ENCODE results near the gene CCDC197. TPM values are rescaled to one million over a fixed set of nuclear protein-coding genes. Genes with fewer than 3 reads are reported as not detected.

The CCDC197 gene
- total and polyA plus RNA-seq, 4 donors: not detected

- ATAC-seq (ENCODE audit: insufficient read depth, low FRiP score) (no peak), DNase-seq (no peak)
- Histone ChIP-seq H3K36me3 (ENCODE audit: control insufficient read depth in 4 of 4, insufficient read depth in 4 of 4, low read length in 4 of 4) (no peaks in the 10 kb centered on the region), H3K4me3 (no peak overlapping the region), H3K27me3 (ENCODE audit: control insufficient read depth in 3 of 3, insufficient read depth in 3 of 3, low read length in 2 of 3) (peaks cover 0 to 4% (median 0%) of the 10 kb centered on the region in 3 donors), H3K9me3 (ENCODE audit: control insufficient read depth in 4 of 4, insufficient read depth in 3 of 4, low read length in 3 of 4) (peaks cover 0 to 2% (median 0%) of the 10 kb centered on the region in 4 donors), H3K27ac (ENCODE audit: low read depth in 1 of 2, low read length in 1 of 2) (peak overlapping the region in 1 of 2 donors; percentile 93), H3K4me1 (ENCODE audit: control insufficient read depth in 5 of 5, insufficient read depth in 5 of 5, low read length in 5 of 5) (peaks cover 0 to 15% (median 7%) of the 10 kb centered on the region in 5 donors), H3K9ac (ENCODE audit: insufficient read depth in 1 of 2, low read length in 2 of 2) (no peak overlapping the region)
- WGBS, 2 donors: 93 to 96% methylated on average over 9 of the region's 9 CpGs
- no peak for TF ChIP-seq CTCF (IDR thresholded peaks at IDR 0.05; ENCODE audit: control extremely low read depth, extremely low read depth)
Observed at GRCh38 chr14:93981316-93982229, 15.5 kb upstream of the CCDC197 start.

GRCh38 chr14:93982230-93983007 lies 14.7 kb upstream of the CCDC197 start:
- no peak for ATAC-seq (ENCODE audit: insufficient read depth, low FRiP score)
- no peak for DNase-seq
- TF ChIP-seq CTCF (IDR thresholded peaks at IDR 0.05; ENCODE audit: control extremely low read depth, extremely low read depth): no peak
- Histone ChIP-seq H3K9me3 (ENCODE audit: control insufficient read depth in 4 of 4, insufficient read depth in 3 of 4, low read length in 3 of 4) (peaks cover 0 to 2% (median 0%) of the 10 kb centered on the region in 4 donors), H3K4me1 (ENCODE audit: control insufficient read depth in 5 of 5, insufficient read depth in 5 of 5, low read length in 5 of 5) (peaks cover 0 to 15% (median 5%) of the 10 kb centered on the region in 5 donors), H3K36me3 (ENCODE audit: control insufficient read depth in 4 of 4, insufficient read depth in 4 of 4, low read length in 4 of 4) (no peaks in the 10 kb centered on the region), H3K27ac (ENCODE audit: low read depth in 1 of 2, low read length in 1 of 2) (peak overlapping the region in 1 of 2 donors; percentile 93), H3K9ac (ENCODE audit: insufficient read depth in 1 of 2, low read length in 2 of 2) (no peak overlapping the region), H3K4me3 (no peak overlapping the region), H3K27me3 (ENCODE audit: control insufficient read depth in 3 of 3, insufficient read depth in 3 of 3, low read length in 2 of 3) (no peaks in the 10 kb centered on the region)
- 87 to 88% methylated on average over 10 of the region's 10 CpGs for whole genome bisulfite sequencing, 2 donors

- no peak overlapping the region for H3K9ac ChIP-seq (ENCODE audit: insufficient read depth in 1 of 2, low read length in 2 of 2)
- H3K4me1 ChIP-seq (ENCODE audit: control insufficient read depth in 5 of 5, insufficient read depth in 5 of 5, low read length in 5 of 5): peaks cover 0 to 15% (median 5%) of the 10 kb centered on the region in 5 donors
- H3K36me3 ChIP-seq (ENCODE audit: control insufficient read depth in 4 of 4, insufficient read depth in 4 of 4, low read length in 4 of 4): no peaks in the 10 kb centered on the region
- 77 to 88% methylated on average over 3 of the region's 3 CpGs for WGBS, 2 donors
- no peaks in the 10 kb centered on the region for H3K27me3 ChIP-seq (ENCODE audit: control insufficient read depth in 3 of 3, insufficient read depth in 3 of 3, low read length in 2 of 3)
- ATAC-seq (ENCODE audit: insufficient read depth, low FRiP score) (no peak), DNase-seq (no peak)
- peak overlapping the region in 1 of 2 donors; percentile 93 for H3K27ac ChIP-seq (ENCODE audit: low read depth in 1 of 2, low read length in 1 of 2)
- TF ChIP-seq CTCF (IDR thresholded peaks at IDR 0.05; ENCODE audit: control extremely low read depth, extremely low read depth): no peak
- no peak overlapping the region for H3K4me3 ChIP-seq
- no peaks in the 10 kb centered on the region for H3K9me3 ChIP-seq (ENCODE audit: control insufficient read depth in 4 of 4, insufficient read depth in 3 of 4, low read length in 3 of 4)
Observed at GRCh38 chr14:93984070-93984469, 13.0 kb upstream of the CCDC197 start.

Measured in lung (tissue), 12 donors.